HepG2 (cell line): ENCODE measurements around the gene NEK6. TPM values are rescaled to one million over a fixed set of nuclear protein-coding genes. Genes with fewer than 3 reads are reported as not detected.

ENCODE experiments used
- BCL6 ChIP-seq: IDR thresholded peaks from 2 replicates; pipeline ENCODE4 v1.6.1; 2016; ENCODE audit warnings: missing genetic modification reagents, missing compliant biosample characterization
- BCLAF1 ChIP-seq: fragments of 450-650 bp; IDR thresholded peaks from 2 replicates; pipeline ENCODE4 v1.6.1; 2017; ENCODE audit warnings: mild to moderate bottlenecking
- CENPX ChIP-seq: sonication (generic); formaldehyde crosslinking; IDR thresholded peaks from 2 replicates; pipeline ENCODE4 v1.9.0; 2021; ENCODE audit warnings: mild to moderate bottlenecking, missing genetic modification reagents, moderate library complexity
- CREM ChIP-seq, 2 experiments: sonication (generic) in 1 of 2; formaldehyde crosslinking in 1 of 2; IDR thresholded peaks; 2 replicates each; pipeline versions ENCODE4 v1.4.0 to v1.6.1; 2016 to 2020; ENCODE audit warnings: antibody characterized with exemption in 1 of 2, mild to moderate bottlenecking in 1 of 2, missing genetic modification reagents in 1 of 2
- FLYWCH1 ChIP-seq: sonication (generic); formaldehyde crosslinking; IDR thresholded peaks from 2 replicates; pipeline ENCODE4 v1.8.1; 2023; ENCODE audit warnings: mild to moderate bottlenecking, missing genetic modification reagents
- GABPA ChIP-seq, 2 experiments: IDR thresholded peaks; 2 replicates each; pipeline ENCODE4 v1.6.1; 2011 to 2016; ENCODE audit warnings: low read depth in 2 of 2, low read length in 1 of 2, missing biosample characterization in 1 of 2, missing genetic modification characterization in 1 of 2
- NCOA2 ChIP-seq: sonication (generic); formaldehyde crosslinking; IDR thresholded peaks from 2 replicates; pipeline ENCODE4 v1.8.0; 2022; ENCODE audit warnings: inconsistent platforms
- NR2F1 ChIP-seq, 2 experiments: fragments of 450-650 bp in 1 of 2; formaldehyde crosslinking in 1 of 2; IDR thresholded peaks; 2 replicates each; pipeline versions ENCODE4 v1.5.0 to v1.6.1; 2016 to 2020; ENCODE audit warnings: mild to moderate bottlenecking in 1 of 2, missing compliant biosample characterization in 1 of 2, missing genetic modification reagents in 1 of 2, moderate library complexity in 1 of 2
- RBAK ChIP-seq: sonication (generic); formaldehyde crosslinking; IDR thresholded peaks from 2 replicates; pipeline ENCODE4 v1.5.1; 2020; ENCODE audit warnings: mild to moderate bottlenecking, missing genetic modification reagents
- REL ChIP-seq: sonication (generic); formaldehyde crosslinking; conservative IDR thresholded peaks from 2 replicates; pipeline ENCODE4 v1.8.0; 2022; ENCODE audit warnings: mild to moderate bottlenecking, missing genetic modification reagents, moderate library complexity
- RFX1 ChIP-seq: fragments of 450-650 bp; IDR thresholded peaks from 2 replicates; pipeline ENCODE4 v1.6.1; 2017
- SKI ChIP-seq: fragments of 450-650 bp; IDR thresholded peaks from one replicate; pipeline ENCODE4 v1.6.1; 2018; ENCODE audit warnings: mild to moderate bottlenecking; ENCODE audit not compliant: partially characterized antibody
- SSRP1 ChIP-seq: IDR thresholded peaks from 2 replicates; pipeline ENCODE4 v1.6.1; 2016; ENCODE audit warnings: control low read depth
- STAG1 ChIP-seq: sonication (generic); formaldehyde crosslinking; IDR thresholded peaks from 2 replicates; pipeline ENCODE4 v1.4.0; 2020; ENCODE audit warnings: missing genetic modification reagents
- TAF1 ChIP-seq: sonication (generic); formaldehyde crosslinking; IDR thresholded peaks from 2 replicates; pipeline ENCODE4 v1.4.0; 2020; ENCODE audit warnings: missing genetic modification reagents
- TBX2 ChIP-seq: sonication (generic); formaldehyde crosslinking; IDR thresholded peaks from 2 replicates; pipeline ENCODE4 v1.5.0; 2020; ENCODE audit warnings: missing genetic modification reagents, mild to moderate bottlenecking, borderline replicate concordance
- THYN1 ChIP-seq: sonication (generic); formaldehyde crosslinking; IDR thresholded peaks from 2 replicates; pipeline ENCODE4 v1.8.1; 2023; ENCODE audit warnings: low read depth, mild to moderate bottlenecking, moderate library complexity, missing genetic modification reagents, borderline replicate concordance
- ZBTB7A ChIP-seq: sonication (generic); formaldehyde crosslinking; IDR thresholded peaks from 2 replicates; pipeline ENCODE4 v1.8.0; 2022; ENCODE audit warnings: mild to moderate bottlenecking, missing genetic modification reagents
- ZEB1 ChIP-seq: IDR thresholded peaks from 2 replicates; pipeline ENCODE4 v1.6.1; 2012; ENCODE audit warnings: mild to moderate bottlenecking, low read depth, inconsistent platforms; ENCODE audit not compliant: insufficient replicate concordance
- ZMAT5 ChIP-seq: sonication (generic); formaldehyde crosslinking; IDR thresholded peaks from 2 replicates; pipeline ENCODE4 v1.5.0; 2020; ENCODE audit warnings: mild to moderate bottlenecking, low read depth, missing genetic modification reagents, borderline replicate concordance
- ZMYM3 ChIP-seq: sonication (generic); formaldehyde crosslinking; IDR thresholded peaks from 2 replicates; pipeline ENCODE4 v1.5.1; 2020; ENCODE audit warnings: mild to moderate bottlenecking, missing genetic modification reagents
- ZNF704 ChIP-seq: sonication (generic); formaldehyde crosslinking; IDR thresholded peaks from 2 replicates; pipeline ENCODE4 v1.8.1; 2023; ENCODE audit warnings: mild to moderate bottlenecking, inconsistent platforms, moderate library complexity, missing genetic modification reagents, borderline replicate concordance
- ZSCAN5A ChIP-seq: sonication (generic); formaldehyde crosslinking; IDR thresholded peaks from 2 replicates; pipeline ENCODE4 v1.8.0; 2022; ENCODE audit warnings: mild to moderate bottlenecking, missing genetic modification reagents, borderline replicate concordance
- ZSCAN9 ChIP-seq: IDR thresholded peaks from 2 replicates; pipeline ENCODE4 v1.6.1; 2016; ENCODE audit warnings: borderline replicate concordance
- polyA plus RNA-seq, 8 experiments: library from polyadenylated mRNA; depleted of rRNA in 3 of 8; stranded (reverse) in 7 of 8; unstranded in 1 of 8; fragments of >200 nt; fragmentation: Illumina TruSeq in 4 of 8; extraction: Trizol in 4 of 8; gene quantifications; 2 replicates each; pipeline versions ENCODE4 v1.2.1 to v1.2.3, GENCODE V29; 2011 to 2016; ENCODE audit warnings: low read depth in 4 of 8, missing spikeins in 1 of 8, mixed read lengths in 1 of 8; ENCODE audit not compliant: insufficient read depth in 1 of 8
- total RNA-seq, 5 experiments: library from RNA; depleted of rRNA; stranded (reverse); fragments of >200 nt; fragmentation: Illumina TruSeq; extraction: Trizol; gene quantifications; 2 replicates each; pipeline ENCODE4 v1.2.3, GENCODE V29; 2016; ENCODE audit warnings: low read depth in 1 of 5

NEK6 gene
- total and polyA plus RNA-seq, 2 of the 13 experiments (the other 11 are each of a cell fraction or from before 2014, with no cell fraction given), result 30.4 to 119 TPM

- TF ChIP-seq NR2F1 (CRISPR knock-in tag; IDR thresholded peaks at IDR 0.05) (no peak), SKI (no peak), TBX2 (CRISPR knock-in tag) (peak; percentile 35; the same call in 1 of the 2 replicates), ZMYM3 (CRISPR knock-in tag) (peak; percentile 88), FLYWCH1 (CRISPR knock-in tag) (no peak), RBAK (CRISPR knock-in tag) (no peak), GABPA (IDR thresholded peaks at IDR 0.05; ENCODE audit: low read depth, low read length) (no peak), GABPA (CRISPR knock-in tag; IDR thresholded peaks at IDR 0.05; ENCODE audit: low read depth) (peak; percentile 36; the same call in 1 of the 2 replicates), THYN1 (no peak), RFX1 (no peak), REL (CRISPR knock-in tag) (no peak), ZNF704 (no peak), ZBTB7A (CRISPR knock-in tag) (no peak), ZEB1 (peak; percentile 67), STAG1 (CRISPR knock-in tag) (peak; percentile 6; the same call in 1 of the 2 replicates), NCOA2 (CRISPR knock-in tag) (no peak; the same call in 1 of the 2 replicates), TAF1 (CRISPR knock-in tag) (peak; percentile 26; the same call in 1 of the 2 replicates), CENPX (no peak), ZMAT5 (CRISPR knock-in tag) (no peak), SSRP1 (CRISPR knock-in tag) (no peak), CREM (IDR thresholded peaks at IDR 0.05) (peak; percentile 30; the same call in 1 of the 2 replicates), CREM (CRISPR knock-in tag; IDR thresholded peaks at IDR 0.05) (no peak), ZSCAN9 (no peak), ZSCAN5A (peak; percentile 31; the same call in 1 of the 2 replicates), BCLAF1 (no peak), BCL6 (peak; percentile 41)
These were observed 26.6 kb downstream of the NEK6 start (continued) for GRCh38 chr9:124284237-124284831.
